ENCODE results near the gene UBA3. TPM values are rescaled to one million over a fixed set of nuclear protein-coding genes. Genes with fewer than 3 reads are reported as not detected.

Gene UBA3
- total RNA-seq, 2 experiments from 2014 or later: 79.0 to 84.1 TPM

GRCh38 chr3:69118555-69118954, 38.4 kb upstream of the UBA3 start:
- Mint-ChIP-seq H3K27ac (no peak overlapping the region), H3K36me3 (no peaks in the 10 kb centered on the region), H3K27me3 (no peaks in the 10 kb centered on the region), H3K4me3 (no peak overlapping the region), H3K9me3 (no peaks in the 10 kb centered on the region), H3K4me1 (ENCODE audit: low read depth) (peaks cover 8% of the 10 kb centered on the region)
- ChIA-PET POLR2A (no interaction called here), CTCF (interaction anchor here (1.1 to 6.7 kb wide), 9 partner anchors 10 to 307 kb away, joined by 3 to 71 read pairs (median 22); no protein-coding TSS in a partner anchor)
- intact Hi-C loops (cut with micrococcal nuclease): no loop called here
- DNase-seq: no peak

DNA sequence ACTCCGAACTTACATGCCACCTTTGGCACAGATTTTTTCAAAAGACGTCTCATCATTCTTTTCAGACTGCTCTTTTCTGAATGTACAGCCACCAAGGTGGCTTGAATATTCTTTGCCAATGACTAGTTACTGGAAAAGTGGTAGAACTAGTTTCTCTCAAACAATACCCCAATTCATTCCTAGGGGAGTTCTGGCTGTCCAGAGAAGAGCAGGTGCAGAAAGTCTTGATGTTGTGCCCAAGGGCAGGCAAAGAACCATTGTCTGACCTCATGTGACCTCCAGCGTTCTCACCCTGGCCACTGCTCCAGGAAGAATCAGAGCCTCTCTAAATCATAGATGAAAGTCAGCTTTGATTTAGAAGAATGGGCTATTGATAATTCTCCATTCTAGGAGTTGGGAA, 36.7 kb upstream of the UBA3 start:
- ChIA-PET POLR2A (no interaction called here), CTCF (no interaction called here)

GRCh38 chr3:69116162-69116561, 36.0 kb upstream of the UBA3 start:
- H3K27me3 Mint-ChIP-seq: no peaks in the 10 kb centered on the region
- CTCF ChIA-PET: no interaction called here

More for the DNA sequence above, 36.7 kb upstream of the UBA3 start:
- no peak overlapping the region for H3K4me3 Mint-ChIP-seq
- H3K36me3 Mint-ChIP-seq: no peaks in the 10 kb centered on the region
- no peak overlapping the region for H3K27ac Mint-ChIP-seq
- intact Hi-C loops (cut with micrococcal nuclease): no loop called here
- H3K27me3 Mint-ChIP-seq: no peaks in the 10 kb centered on the region
- peaks cover 10% of the 10 kb centered on the region for H3K4me1 Mint-ChIP-seq (ENCODE audit: low read depth)
- no peaks in the 10 kb centered on the region for H3K9me3 Mint-ChIP-seq
- no peak for DNase-seq

DNA sequence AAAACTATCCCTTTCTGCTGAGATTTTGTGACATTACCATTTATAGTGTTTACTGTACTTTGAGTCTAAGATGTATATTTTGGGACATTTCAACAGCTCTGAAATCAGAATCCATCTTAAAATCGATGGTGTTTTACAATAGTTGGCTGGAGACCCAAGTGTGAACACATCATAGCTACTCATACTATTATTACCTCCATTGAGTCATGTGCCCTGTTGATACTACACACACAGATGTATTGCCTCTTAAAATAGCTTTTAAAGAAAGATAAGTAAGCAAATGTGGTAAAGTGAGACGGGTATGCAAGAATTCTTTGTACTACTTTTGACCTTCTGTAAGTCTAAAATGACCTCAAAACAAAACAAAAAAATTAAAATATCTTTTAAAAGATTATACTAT, 35.6 kb upstream of the UBA3 start:
- intact Hi-C loops (cut with micrococcal nuclease): no loop called here
- no peaks in the 10 kb centered on the region for H3K27me3 Mint-ChIP-seq
- no peak overlapping the region for H3K4me3 Mint-ChIP-seq
- no peaks in the 10 kb centered on the region for H3K36me3 Mint-ChIP-seq
- ChIA-PET POLR2A (no interaction called here), CTCF (no interaction called here)
- no peak for DNase-seq
- peaks cover 6% of the 10 kb centered on the region for H3K4me1 Mint-ChIP-seq (ENCODE audit: low read depth)
- H3K27ac Mint-ChIP-seq: no peak overlapping the region
- H3K9me3 Mint-ChIP-seq: no peaks in the 10 kb centered on the region

More at GRCh38 chr3:69116162-69116561, 36.0 kb upstream of the UBA3 start:
- Mint-ChIP-seq H3K36me3 (no peaks in the 10 kb centered on the region), H3K9me3 (no peaks in the 10 kb centered on the region), H3K4me3 (no peak overlapping the region), H3K4me1 (ENCODE audit: low read depth) (peaks cover 10% of the 10 kb centered on the region), H3K27ac (no peak overlapping the region)
- intact Hi-C loops (cut with micrococcal nuclease): no loop called here
- POLR2A ChIA-PET: no interaction called here
- no peak for DNase-seq

DNA sequence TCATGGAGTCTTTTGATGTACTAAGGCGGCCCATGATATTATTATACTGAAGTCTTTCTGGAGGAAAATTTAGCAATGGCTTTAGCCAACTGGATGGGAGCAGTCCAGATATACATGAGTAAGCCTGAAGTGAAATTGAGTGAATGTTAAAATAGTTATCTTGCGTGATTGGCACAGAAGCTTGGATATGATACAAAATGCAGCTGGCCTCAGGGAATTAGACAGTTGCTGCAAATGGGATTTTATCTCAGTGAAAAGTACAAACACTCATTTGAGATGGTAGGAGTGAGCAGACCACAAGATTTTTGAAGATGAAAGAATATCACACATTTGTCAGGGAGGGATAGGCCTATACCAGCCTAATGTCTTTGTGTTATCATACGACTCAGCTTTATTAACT, 33.4 kb upstream of the UBA3 start:
- ChIA-PET POLR2A (no interaction called here), CTCF (no interaction called here)
- intact Hi-C loops (cut with micrococcal nuclease): no loop called here
- Mint-ChIP-seq H3K27me3 (no peaks in the 10 kb centered on the region), H3K27ac (no peak overlapping the region), H3K4me3 (no peak overlapping the region), H3K36me3 (no peaks in the 10 kb centered on the region), H3K9me3 (no peaks in the 10 kb centered on the region), H3K4me1 (ENCODE audit: low read depth) (peaks cover 11% of the 10 kb centered on the region)
- DNase-seq: no peak

- Mint-ChIP-seq H3K27ac (no peak overlapping the region), H3K27me3 (no peaks in the 10 kb centered on the region), H3K36me3 (no peaks in the 10 kb centered on the region), H3K4me1 (ENCODE audit: low read depth) (peaks cover 19% of the 10 kb centered on the region), H3K9me3 (no peaks in the 10 kb centered on the region), H3K4me3 (no peak overlapping the region)
- intact Hi-C loops (cut with micrococcal nuclease): no loop called here
- DNase-seq: no peak
- CTCF ChIA-PET: interaction anchor here (1.6 to 1.9 kb wide), 2 partner anchors 11 to 21 kb away, joined by 4 to 8 read pairs; partner anchors contain the start of gene LMOD3
- POLR2A ChIA-PET: no interaction called here
These were observed 30.9 kb upstream of the UBA3 start for GRCh38 chr3:69110941-69111546.

- Mint-ChIP-seq H3K27ac (no peak overlapping the region), H3K36me3 (peaks cover 16% of the 10 kb centered on the region), H3K4me3 (no peak overlapping the region), H3K9me3 (no peaks in the 10 kb centered on the region), H3K4me1 (ENCODE audit: low read depth) (peaks cover 35% of the 10 kb centered on the region), H3K27me3 (no peaks in the 10 kb centered on the region)
- POLR2A ChIA-PET: interaction anchor here (1.4 kb wide), 1 partner anchor 10 kb away, joined by 4 read pairs; no protein-coding TSS in a partner anchor
- CTCF ChIA-PET: interaction anchor here (0.7 to 1.0 kb wide), 2 partner anchors 12 to 53 kb away, joined by 3 read pairs; no protein-coding TSS in a partner anchor
- no peak for DNase-seq
- intact Hi-C loops (cut with micrococcal nuclease): no loop called here
These were observed 28.6 kb upstream of the UBA3 start for GRCh38 chr3:69108811-69109210.

- H3K9me3 Mint-ChIP-seq: no peaks in the 10 kb centered on the region
- no peak for DNase-seq
- peaks cover 37% of the 10 kb centered on the region for H3K4me1 Mint-ChIP-seq (ENCODE audit: low read depth)
- POLR2A ChIA-PET: interaction anchor here (0.6 to 1.4 kb wide), 2 partner anchors 9 to 49 kb away, joined by 4 read pairs; no protein-coding TSS in a partner anchor
- peaks cover 24% of the 10 kb centered on the region for H3K36me3 Mint-ChIP-seq
- H3K27ac Mint-ChIP-seq: peak overlapping the region; percentile 8
- no peak overlapping the region for H3K4me3 Mint-ChIP-seq
- no peaks in the 10 kb centered on the region for H3K27me3 Mint-ChIP-seq
- CTCF ChIA-PET: interaction anchor here (1.8 kb wide), 1 partner anchor 13 kb away, joined by 8 read pairs; no protein-coding TSS in a partner anchor
- intact Hi-C loops (cut with micrococcal nuclease): no loop called here
These were observed 27.7 kb upstream of the UBA3 start for GRCh38 chr3:69107841-69108240.

DNA sequence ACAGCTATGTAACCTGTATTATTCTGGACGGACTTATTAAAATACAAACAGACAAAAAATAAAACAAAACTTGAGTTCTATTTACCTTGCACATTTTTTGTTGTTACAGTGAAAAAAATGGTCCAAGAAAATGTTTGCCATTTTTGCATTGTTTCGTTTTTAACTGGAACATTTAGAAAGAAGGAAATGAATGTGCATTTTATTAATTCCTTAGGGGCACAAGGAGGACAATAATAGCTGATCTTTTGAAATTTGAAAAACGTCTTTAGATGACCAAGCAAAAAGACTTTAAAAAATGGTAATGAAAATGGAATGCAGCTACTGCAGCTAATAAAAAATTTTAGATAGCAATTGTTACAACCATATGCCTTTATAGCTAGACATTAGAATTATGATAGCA, 25.2 kb upstream of the UBA3 start:
- Mint-ChIP-seq H3K9me3 (no peaks in the 10 kb centered on the region), H3K27me3 (no peaks in the 10 kb centered on the region), H3K27ac (no peak overlapping the region), H3K4me1 (ENCODE audit: low read depth) (peaks cover 48% of the 10 kb centered on the region), H3K4me3 (no peak overlapping the region), H3K36me3 (peaks cover 42% of the 10 kb centered on the region)
- ChIA-PET CTCF (no interaction called here), POLR2A (interaction anchor here (0.8 kb wide), 1 partner anchor 9 kb away, joined by 3 read pairs; no protein-coding TSS in a partner anchor)
- intact Hi-C loops (cut with micrococcal nuclease): no loop called here
- no peak for DNase-seq

GRCh38 chr3:69104586-69104985, 24.4 kb upstream of the UBA3 start:
- no peaks in the 10 kb centered on the region for H3K27me3 Mint-ChIP-seq
- POLR2A ChIA-PET: no interaction called here

GRCh38 chr3:69103123-69103522, 23.0 kb upstream of the UBA3 start:
- H3K27ac Mint-ChIP-seq: no peak overlapping the region
- H3K27me3 Mint-ChIP-seq: no peaks in the 10 kb centered on the region
- peaks cover 52% of the 10 kb centered on the region for H3K36me3 Mint-ChIP-seq
- CTCF ChIA-PET: no interaction called here
- intact Hi-C loops (cut with micrococcal nuclease): no loop called here
- no peaks in the 10 kb centered on the region for H3K9me3 Mint-ChIP-seq
- no peak for DNase-seq
- POLR2A ChIA-PET: no interaction called here
- peaks cover 53% of the 10 kb centered on the region for H3K4me1 Mint-ChIP-seq (ENCODE audit: low read depth)
- no peak overlapping the region for H3K4me3 Mint-ChIP-seq

More at GRCh38 chr3:69104586-69104985, 24.4 kb upstream of the UBA3 start:
- intact Hi-C loops (cut with micrococcal nuclease): no loop called here
- no peak overlapping the region for H3K4me3 Mint-ChIP-seq
- H3K27ac Mint-ChIP-seq: peak overlapping the region; percentile 53
- CTCF ChIA-PET: no interaction called here
- no peak for DNase-seq
- peaks cover 46% of the 10 kb centered on the region for H3K36me3 Mint-ChIP-seq
- no peaks in the 10 kb centered on the region for H3K9me3 Mint-ChIP-seq
- peaks cover 52% of the 10 kb centered on the region for H3K4me1 Mint-ChIP-seq (ENCODE audit: low read depth)

- intact Hi-C loops (cut with micrococcal nuclease): no loop called here
- CTCF ChIA-PET: interaction anchor here (3.7 kb wide), 1 partner anchor 17 kb away, joined by 22 read pairs; no protein-coding TSS in a partner anchor
- H3K4me3 Mint-ChIP-seq: no peak overlapping the region
- DNase-seq: no peak
- H3K4me1 Mint-ChIP-seq (ENCODE audit: low read depth): peaks cover 54% of the 10 kb centered on the region
- H3K9me3 Mint-ChIP-seq: no peaks in the 10 kb centered on the region
- POLR2A ChIA-PET: no interaction called here
- H3K36me3 Mint-ChIP-seq: peaks cover 56% of the 10 kb centered on the region
- no peak overlapping the region for H3K27ac Mint-ChIP-seq
- no peaks in the 10 kb centered on the region for H3K27me3 Mint-ChIP-seq
These were observed 22.2 kb upstream of the UBA3 start for GRCh38 chr3:69102384-69102783.

GRCh38 chr3:69099576-69099975, 19.4 kb upstream of the UBA3 start:
- Mint-ChIP-seq H3K4me1 (ENCODE audit: low read depth) (peaks cover 64% of the 10 kb centered on the region), H3K4me3 (no peak overlapping the region), H3K27me3 (no peaks in the 10 kb centered on the region), H3K27ac (no peak overlapping the region), H3K36me3 (peaks cover 58% of the 10 kb centered on the region), H3K9me3 (no peaks in the 10 kb centered on the region)
- CTCF ChIA-PET: interaction anchor here (0.6 to 3.7 kb wide), 3 partner anchors 20 to 73 kb away, joined by 3 to 22 read pairs (median 3); no protein-coding TSS in a partner anchor
- DNase-seq: no peak
- POLR2A ChIA-PET: interaction anchor here (1.3 kb wide), 2 partner anchors 9 to 13 kb away, joined by 4 to 5 read pairs; no protein-coding TSS in a partner anchor
- intact Hi-C loops (cut with micrococcal nuclease): no loop called here

All from activated CD4-positive, alpha-beta memory T cell treated with anti-CD3 and anti-CD28 coated beads for 36 hours (primary cell).